Small intestine (tissue), 7 donors: ENCODE data around the gene RIOX2. TPM values are rescaled to one million over a fixed set of nuclear protein-coding genes. Genes with fewer than 3 reads are reported as not detected.

Experiments
- DNase-seq, 2 donors: peaks; one replicate each; pipeline versions ENCODE4 v3.0.0 to v3.0.0-alpha.2; 2013
- FAIRE-seq: peaks from 2 replicates; lab custom pipeline; 2012; peaks lifted over from hg19 to GRCh38; lab: Jason Lieb, UNC
- H3K27ac ChIP-seq, 3 donors: one replicate each; pipeline ENCODE4 v1.5.1; 2013; ENCODE audit warnings: low read length in 2 of 3, mild to moderate bottlenecking in 2 of 3, control low read depth in 1 of 3, inconsistent platforms in 1 of 3, low read depth in 1 of 3, moderate library complexity in 1 of 3
- H3K27me3 ChIP-seq, 3 donors: one replicate each; pipeline ENCODE4 v1.6.1; 2013; ENCODE audit warnings: low read length in 3 of 3, inconsistent platforms in 1 of 3; ENCODE audit not compliant: control insufficient read depth in 3 of 3, insufficient read depth in 3 of 3
- H3K36me3 ChIP-seq, 3 donors: one replicate each; pipeline ENCODE4 v1.6.1; 2013; ENCODE audit warnings: low read length in 3 of 3, inconsistent platforms in 1 of 3, low read depth in 1 of 3, mild to moderate bottlenecking in 1 of 3, moderate library complexity in 1 of 3; ENCODE audit not compliant: control insufficient read depth in 3 of 3, insufficient read depth in 2 of 3
- H3K4me1 ChIP-seq, 3 donors: one replicate each; pipeline ENCODE4 v1.6.1; 2013; ENCODE audit warnings: low read length in 2 of 3, inconsistent platforms in 1 of 3, low read depth in 1 of 3, mild to moderate bottlenecking in 1 of 3, moderate library complexity in 1 of 3; ENCODE audit not compliant: control insufficient read depth in 3 of 3, insufficient read depth in 2 of 3
- H3K4me3 ChIP-seq, 3 donors: one replicate each; pipeline ENCODE4 v1.5.1; 2013; ENCODE audit warnings: low read length in 3 of 3, control low read depth in 1 of 3, inconsistent platforms in 1 of 3, low read depth in 1 of 3, mild to moderate bottlenecking in 1 of 3, moderate library complexity in 1 of 3
- H3K9me3 ChIP-seq, 2 donors: one replicate each; pipeline ENCODE4 v1.6.1; 2013; ENCODE audit warnings: low read depth in 1 of 2, low read length in 1 of 2; ENCODE audit not compliant: control insufficient read depth in 2 of 2, insufficient read depth in 1 of 2
- WGBS, 3 donors: extraction: QIAGEN DNeasy Blood & Tissue Kit; methylation state at CpG; one replicate each; pipeline ENCODE4 v1.1.7; 2013; 5-methylcytosine and 5-hydroxymethylcytosine counted together
- polyA plus RNA-seq, 4 donors: library from polyadenylated mRNA; stranded (reverse) in 3 of 4; unstranded in 1 of 4; fragments of 200-250 nt in 3 of 4; fragments of 120-200 nt in 1 of 4; gene quantifications; one replicate each; pipeline versions ENCODE4 v1.2.1 to v1.2.3, GENCODE V29; 2013
- donor health status: healthy with polysubstance abuse.
- donor health status: control.
- donor health status: control.
- donor health status: Bipolar disorder and iron deficiency.
- donor health status: healthy.

The RIOX2 gene
- polyA plus RNA-seq, 4 donors, result 5.6 to 26.4 (median 10.6) TPM

GRCh38 chr3:97969541-97969940 lies 2.7 kb downstream of the RIOX2 start:
- Histone ChIP-seq H3K27me3 (no peaks in the 10 kb centered on the region), H3K27ac (no peak overlapping the region), H3K4me1 (peaks cover 0 to 15% (median 7%) of the 10 kb centered on the region in 3 donors), H3K9me3 (no peaks in the 10 kb centered on the region), H3K4me3 (no peak overlapping the region), H3K36me3 (peaks cover 0 to 4% (median 3%) of the 10 kb centered on the region in 3 donors)
- no peak for FAIRE-seq
- WGBS, 3 donors, result 70 to 80% (median 77%) methylated on average over 5 of the region's 5 CpGs
- DNase-seq, result no peak

- Histone ChIP-seq H3K4me1 (peaks cover 0 to 15% (median 8%) of the 10 kb centered on the region in 3 donors), H3K27ac (no peak overlapping the region), H3K4me3 (no peak overlapping the region), H3K27me3 (no peaks in the 10 kb centered on the region), H3K36me3 (peaks cover 0 to 4% (median 3%) of the 10 kb centered on the region in 3 donors), H3K9me3 (no peaks in the 10 kb centered on the region)
- no peak for DNase-seq
- FAIRE-seq, result no peak
- 71 to 80% (median 80%) methylated on average over 1 of the region's 1 CpG for whole genome bisulfite sequencing, 3 donors
These were observed 3.9 kb downstream of the RIOX2 start for GRCh38 chr3:97968376-97968775.

- Histone ChIP-seq H3K27ac (no peak overlapping the region), H3K9me3 (no peaks in the 10 kb centered on the region), H3K4me3 (no peak overlapping the region), H3K4me1 (peaks cover 0 to 12% (median 8%) of the 10 kb centered on the region in 3 donors), H3K27me3 (no peaks in the 10 kb centered on the region), H3K36me3 (peaks cover 0 to 4% (median 3%) of the 10 kb centered on the region in 3 donors)
- DNase-seq (no peak), FAIRE-seq (no peak)
- WGBS, 3 donors, result 94 to 96% (median 96%) methylated on average over 8 of the region's 8 CpGs
These were observed 4.3 kb downstream of the RIOX2 start for GRCh38 chr3:97967966-97968365.

GRCh38 chr3:97960993-97961766 lies 11.1 kb downstream of the RIOX2 start:
- Histone ChIP-seq H3K27ac (no peak overlapping the region), H3K9me3 (no peaks in the 10 kb centered on the region), H3K4me1 (peaks cover 0 to 2% (median 0%) of the 10 kb centered on the region in 3 donors), H3K4me3 (no peak overlapping the region), H3K36me3 (peaks cover 0 to 21% (median 4%) of the 10 kb centered on the region in 3 donors), H3K27me3 (no peaks in the 10 kb centered on the region)
- WGBS, 3 donors, result 87 to 91% (median 88%) methylated on average over 8 of the region's 8 CpGs
- DNase-seq (no peak), FAIRE-seq (no peak)

- Histone ChIP-seq H3K4me3 (no peak overlapping the region), H3K9me3 (no peaks in the 10 kb centered on the region), H3K27ac (no peak overlapping the region), H3K27me3 (no peaks in the 10 kb centered on the region), H3K36me3 (peaks cover 0 to 21% (median 4%) of the 10 kb centered on the region in 3 donors), H3K4me1 (peaks cover 0 to 2% (median 0%) of the 10 kb centered on the region in 3 donors)
- FAIRE-seq, result no peak
- WGBS, 3 donors, result 82 to 92% (median 91%) methylated on average over 5 of the region's 5 CpGs
- DNase-seq, result no peak
These were observed 11.7 kb downstream of the RIOX2 start for GRCh38 chr3:97960551-97960950.

GRCh38 chr3:97959872-97960271 lies 12.4 kb downstream of the RIOX2 start:
- whole genome bisulfite sequencing, 3 donors, result 84 to 95% (median 94%) methylated on average over 5 of the region's 5 CpGs
- Histone ChIP-seq H3K36me3 (peaks cover 0 to 21% (median 4%) of the 10 kb centered on the region in 3 donors), H3K4me3 (no peak overlapping the region), H3K9me3 (no peaks in the 10 kb centered on the region), H3K4me1 (peaks cover 0 to 2% (median 0%) of the 10 kb centered on the region in 3 donors), H3K27me3 (no peaks in the 10 kb centered on the region), H3K27ac (no peak overlapping the region)
- DNase-seq (no peak), FAIRE-seq (no peak)

- DNase-seq (no peak), FAIRE-seq (no peak)
- no peak overlapping the region for H3K4me3 ChIP-seq
- peaks cover 0 to 28% (median 4%) of the 10 kb centered on the region in 3 donors for H3K36me3 ChIP-seq
- H3K9me3 ChIP-seq, result no peaks in the 10 kb centered on the region
- H3K27me3 ChIP-seq, result no peaks in the 10 kb centered on the region
- H3K27ac ChIP-seq, result no peak overlapping the region
- H3K4me1 ChIP-seq, result peaks cover 0 to under 1% (median 0%) of the 10 kb centered on the region in 3 donors
- 93 to 95% (median 94%) methylated on average over 9 of the region's 9 CpGs for WGBS, 3 donors
These were observed 13.4 kb downstream of the RIOX2 start for GRCh38 chr3:97958796-97959195.

- FAIRE-seq (no peak), DNase-seq (no peak)
- H3K4me3 ChIP-seq, result no peak overlapping the region
- H3K36me3 ChIP-seq, result peaks cover 0 to 30% (median 4%) of the 10 kb centered on the region in 3 donors
- no peak overlapping the region for H3K27ac ChIP-seq
- H3K27me3 ChIP-seq, result no peaks in the 10 kb centered on the region
- WGBS, 3 donors, result 82 to 97% (median 87%) methylated on average over 2 of the region's 2 CpGs
- H3K9me3 ChIP-seq, result no peaks in the 10 kb centered on the region
- H3K4me1 ChIP-seq, result no peaks in the 10 kb centered on the region
These were observed 13.8 kb downstream of the RIOX2 start for GRCh38 chr3:97958396-97958795.
